H9 (cell line): Measurements from ENCODE around the gene SCN8A. TPM values are rescaled to one million over a fixed set of nuclear protein-coding genes. Genes with fewer than 3 reads are reported as not detected.

Source experiments
- DNase-seq: peaks from one replicate; pipeline ENCODE4 v3.0.0-alpha.2; 2017
- H2AFZ ChIP-seq: one replicate; pipeline ENCODE4 v1.6.1; 2013; ENCODE audit warnings: mild to moderate bottlenecking, low read length, control low read depth, moderate library complexity
- H2AK5ac ChIP-seq: 2 replicates; pipeline ENCODE4 v1.6.1; 2013; ENCODE audit warnings: low read length, control low read depth, mixed read lengths; ENCODE audit not compliant: insufficient read length
- H2BK120ac ChIP-seq: one replicate; pipeline ENCODE4 v1.6.1; 2013; ENCODE audit warnings: low read depth, mild to moderate bottlenecking, low read length, control low read depth, inconsistent platforms; ENCODE audit not compliant: poor library complexity, severe bottlenecking
- H2BK12ac ChIP-seq: 2 replicates; pipeline ENCODE4 v1.6.1; 2013; ENCODE audit warnings: low read length, control low read depth, mixed read lengths, low read depth; ENCODE audit not compliant: insufficient read length
- H2BK15ac ChIP-seq: 2 replicates; pipeline ENCODE4 v1.6.1; 2013; ENCODE audit warnings: low read depth, low read length, control low read depth
- H2BK20ac ChIP-seq: one replicate; pipeline ENCODE4 v1.6.1; 2013; ENCODE audit warnings: low read depth, mild to moderate bottlenecking, low read length, control low read depth, inconsistent platforms; ENCODE audit not compliant: poor library complexity, severe bottlenecking
- H2BK5ac ChIP-seq: 2 replicates; pipeline ENCODE4 v1.6.1; 2013; ENCODE audit warnings: low read length, control low read depth, mixed read lengths; ENCODE audit not compliant: insufficient read length
- H3K14ac ChIP-seq: 2 replicates; pipeline ENCODE4 v1.6.1; 2013; ENCODE audit warnings: low read length, control low read depth; ENCODE audit not compliant: insufficient read depth
- H3K18ac ChIP-seq: 2 replicates; pipeline ENCODE4 v1.6.1; 2013; ENCODE audit warnings: low read depth, mild to moderate bottlenecking, mixed read lengths, low read length, control low read depth; ENCODE audit not compliant: insufficient read length
- H3K23ac ChIP-seq: 2 replicates; pipeline ENCODE4 v1.6.1; 2013; ENCODE audit warnings: low read length, control low read depth, mixed read lengths, low read depth; ENCODE audit not compliant: insufficient read length
- H3K23me2 ChIP-seq: 2 replicates; pipeline ENCODE4 v1.6.1; 2013; ENCODE audit warnings: low read depth, mild to moderate bottlenecking, mixed read lengths, low read length, control low read depth; ENCODE audit not compliant: insufficient read length, poor library complexity, severe bottlenecking
- H3K27ac ChIP-seq: 2 replicates; pipeline ENCODE4 v1.5.1; 2013; ENCODE audit warnings: low read length, control low read depth, mixed read lengths, low read depth; ENCODE audit not compliant: insufficient read length
- H3K27me3 ChIP-seq: 2 replicates; pipeline ENCODE4 v1.6.1; 2013; ENCODE audit warnings: low read length, control low read depth, inconsistent platforms; ENCODE audit not compliant: insufficient read depth
- H3K4ac ChIP-seq: 2 replicates; pipeline ENCODE4 v1.6.1; 2013; ENCODE audit warnings: low read depth, mild to moderate bottlenecking, control low read depth, inconsistent platforms, low read length, moderate library complexity
- H3K4me1 ChIP-seq: 2 replicates; pipeline ENCODE4 v1.6.1; 2013; ENCODE audit warnings: low read length, control low read depth, inconsistent platforms; ENCODE audit not compliant: insufficient read depth
- H3K4me2 ChIP-seq: 2 replicates; pipeline ENCODE4 v1.6.1; 2013; ENCODE audit warnings: low read length, control low read depth, mixed read lengths; ENCODE audit not compliant: insufficient read length, insufficient read depth
- H3K56ac ChIP-seq: 2 replicates; pipeline ENCODE4 v1.6.1; 2013; ENCODE audit warnings: low read depth, mild to moderate bottlenecking, mixed read lengths, low read length, control low read depth; ENCODE audit not compliant: insufficient read length
- H3K79me1 ChIP-seq: 2 replicates; pipeline ENCODE4 v1.6.1; 2013; ENCODE audit warnings: low read depth, mild to moderate bottlenecking, moderate library complexity, low read length, control low read depth, inconsistent platforms; ENCODE audit not compliant: insufficient read depth, poor library complexity, severe bottlenecking
- H3K79me2 ChIP-seq: 2 replicates; pipeline ENCODE4 v1.6.1; 2013; ENCODE audit warnings: low read length, control low read depth, inconsistent platforms; ENCODE audit not compliant: insufficient read depth
- H3K9ac ChIP-seq: 2 replicates; pipeline ENCODE4 v1.6.1; 2013; ENCODE audit warnings: low read length, control low read depth, mixed read lengths; ENCODE audit not compliant: insufficient read length; ENCODE audit errors: extremely low read depth
- H3K9me3 ChIP-seq: one replicate; pipeline ENCODE4 v1.6.1; 2013; ENCODE audit warnings: low read depth, low read length, inconsistent platforms; ENCODE audit not compliant: control insufficient read depth
- H3T11ph ChIP-seq: one replicate; pipeline ENCODE4 v1.6.1; 2013; ENCODE audit warnings: mild to moderate bottlenecking, low read length, control low read depth, inconsistent platforms
- H4K20me1 ChIP-seq: one replicate; pipeline ENCODE4 v1.6.1; 2013; ENCODE audit not compliant: control insufficient read depth, insufficient read length, insufficient read depth
- H4K5ac ChIP-seq: 2 replicates; pipeline ENCODE4 v1.6.1; 2013; ENCODE audit warnings: low read depth, mild to moderate bottlenecking, mixed read lengths, low read length, control low read depth; ENCODE audit not compliant: insufficient read length
- H4K8ac ChIP-seq: replicated peaks from 2 replicates; pipeline ENCODE4 v1.6.1; 2013; ENCODE audit warnings: low read length, control low read depth, mixed read lengths, low read depth; ENCODE audit not compliant: insufficient read length
- H4K91ac ChIP-seq: 2 replicates; pipeline ENCODE4 v1.6.1; 2013; ENCODE audit warnings: low read depth, mild to moderate bottlenecking, moderate library complexity, mixed read lengths, low read length, control low read depth; ENCODE audit not compliant: insufficient read length
- H3K27ac Mint-ChIP-seq, 3 experiments: 2 replicates in 2 of 3; 3 replicates in 1 of 3; pipeline ENCODE4 v1.8.0; 2020 to 2021; ENCODE audit warnings: mixed read lengths in 3 of 3, mild to moderate bottlenecking in 1 of 3, moderate library complexity in 1 of 3
- H3K27me3 Mint-ChIP-seq: 2 replicates; pipeline ENCODE4 v1.8.0; 2021; ENCODE audit warnings: low read depth, mild to moderate bottlenecking, moderate library complexity, mixed read lengths
- H3K36me3 Mint-ChIP-seq, 3 experiments: 2 replicates in 2 of 3; 3 replicates in 1 of 3; pipeline ENCODE4 v1.8.0; 2020 to 2021; ENCODE audit warnings: low read depth in 3 of 3, mixed read lengths in 3 of 3; ENCODE audit not compliant: insufficient read depth in 1 of 3
- H3K4me1 Mint-ChIP-seq, 2 experiments: 2 replicates each; pipeline ENCODE4 v1.8.0; 2020; ENCODE audit warnings: mixed read lengths in 2 of 2
- H3K4me3 Mint-ChIP-seq, 2 experiments: 2 replicates in 1 of 2; 3 replicates in 1 of 2; pipeline ENCODE4 v1.8.0; 2020 to 2021; ENCODE audit warnings: mild to moderate bottlenecking in 2 of 2, mixed read lengths in 2 of 2, moderate library complexity in 1 of 2
- H3K9me3 Mint-ChIP-seq, 2 experiments: 2 replicates in 1 of 2; 3 replicates in 1 of 2; pipeline ENCODE4 v1.8.0; 2020; ENCODE audit warnings: mild to moderate bottlenecking in 2 of 2, mixed read lengths in 2 of 2, moderate library complexity in 1 of 2
- CTCF ChIP-seq: fragments of 200-600 bp; sonication (generic); conservative IDR thresholded peaks from 3 replicates; pipeline ENCODE4 v1.8.0; 2021; ENCODE audit warnings: antibody characterized with exemption, mild to moderate bottlenecking
- WGBS: extraction: QIAGEN DNeasy Blood & Tissue Kit; methylation state at CpG from one replicate; pipeline ENCODE4 v1.1.7; 2013; ENCODE audit warnings: missing lambda C conversion rate, low lambda C conversion rate, mixed read lengths; ENCODE audit not compliant: insufficient read length; ENCODE audit errors: extremely low coverage; 5-methylcytosine and 5-hydroxymethylcytosine counted together
- total RNA-seq: library from RNA; stranded (reverse); gene quantifications from 2 replicates; pipeline ENCODE4 v1.2.1, GENCODE V29; 2021

Gene SCN8A
- total RNA-seq, 1 experiment from 2014 or later = 15.2 TPM

DNA sequence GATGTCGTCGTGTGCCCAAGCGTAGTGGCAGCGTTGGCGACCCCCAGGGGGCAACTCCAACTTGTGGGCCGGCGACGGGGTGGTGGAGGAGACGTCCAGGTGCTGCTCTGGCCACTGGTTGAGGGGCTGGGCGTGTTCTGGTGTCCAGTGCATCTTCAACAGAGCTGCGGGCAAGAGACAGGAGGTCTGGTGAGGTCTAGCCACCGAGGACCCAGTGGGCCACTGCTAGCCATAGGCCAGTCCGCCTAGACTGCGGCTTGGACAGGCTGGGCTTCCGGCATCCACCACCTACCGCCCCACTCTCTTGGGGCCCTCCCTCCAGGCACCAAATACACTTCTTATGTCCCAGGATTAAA, 231.2 kb downstream of the SCN8A start:
- Mint-ChIP-seq H3K4me3 (peak overlapping the region; percentile 58 to 66), H3K36me3 (peaks cover 0 to 6% (median 3%) of the 10 kb centered on the region in 3 experiments; a peak in 3 of 7 replicates), H3K4me1 (peaks cover 37 to 57% of the 10 kb centered on the region in 2 experiments), H3K27me3 (peaks cover 32% of the 10 kb centered on the region), H3K27ac (no peak overlapping the region), H3K9me3 (no peaks in the 10 kb centered on the region; a peak in 1 of 5 replicates)
- H3K23ac ChIP-seq = no peak overlapping the region
- H3K9ac ChIP-seq = no peak overlapping the region
- DNase-seq = no peak
- no peak overlapping the region for H4K8ac ChIP-seq
- no peaks in the 10 kb centered on the region for H4K20me1 ChIP-seq
- no peaks in the 10 kb centered on the region for H3K9me3 ChIP-seq
- no peak overlapping the region for H3K56ac ChIP-seq
- no peak for TF ChIP-seq CTCF
- no peak overlapping the region for H3K18ac ChIP-seq
- H3K14ac ChIP-seq = no peak overlapping the region
- no peaks in the 10 kb centered on the region for H3K79me2 ChIP-seq
- H3K4me2 ChIP-seq = peak overlapping the region; percentile 31
- H2BK12ac ChIP-seq = no peak overlapping the region
- no peaks in the 10 kb centered on the region for H3K4me1 ChIP-seq
- no peak overlapping the region for H4K5ac ChIP-seq
- H2BK15ac ChIP-seq = no peak overlapping the region
- H3T11ph ChIP-seq = no peak overlapping the region
- no peak overlapping the region for H2BK20ac ChIP-seq
- WGBS = no CpG with 5 or more reads among the region's 16 CpGs
- no peaks in the 10 kb centered on the region for H3K79me1 ChIP-seq
- H3K4ac ChIP-seq = no peak overlapping the region
- H3K23me2 ChIP-seq = peaks cover 7% of the 10 kb centered on the region
- H2BK120ac ChIP-seq = no peak overlapping the region
- no peak overlapping the region for H2BK5ac ChIP-seq
- no peak overlapping the region for H2AFZ ChIP-seq
- no peak overlapping the region for H2AK5ac ChIP-seq
- H3K27ac ChIP-seq = no peak overlapping the region
- no peak overlapping the region for H4K91ac ChIP-seq
- H3K27me3 ChIP-seq = no peaks in the 10 kb centered on the region; the same call in 1 of the 2 replicates
